GM12891 (cell line): ENCODE measurements around the gene TRIAP1.

ENCODE experiments used
- PAX5 ChIP-seq: IDR thresholded peaks from 2 replicates; pipeline ENCODE4 v1.6.1; 2011; ENCODE audit warnings: low read length, moderate library complexity, mild to moderate bottlenecking; ENCODE audit not compliant: insufficient read depth, severe bottlenecking
- POLR2A ChIP-seq: IDR thresholded peaks from 2 replicates; pipeline ENCODE4 v1.6.1; 2011; ENCODE audit warnings: low read depth, low read length, control low read depth
- POLR2AphosphoS5 ChIP-seq: IDR thresholded peaks from 2 replicates; pipeline ENCODE4 v1.6.1; 2011; ENCODE audit warnings: low read depth, low read length, control low read depth
- TAF1 ChIP-seq: IDR thresholded peaks from 2 replicates; pipeline ENCODE4 v1.6.1; 2011; ENCODE audit warnings: low read depth, low read length, control low read depth

GRCh38 chr12:120408771-120409170 lies 37.4 kb downstream of the TRIAP1 start:
- TF ChIP-seq POLR2AphosphoS5 (no peak), POLR2A (no peak), TAF1 (no peak), PAX5 (no peak)
